T-cell (primary cell): Measurements from ENCODE around the gene MIAT. TPM values are rescaled to one million over a fixed set of nuclear protein-coding genes. Genes with fewer than 3 reads are reported as not detected.
"Not testable (repeated sequence)": the region's sequence is repeated elsewhere in the genome, so short reads cannot be mapped to it uniquely, and the experiment has no call there.

ENCODE experiments used
- ATAC-seq, 4 experiments: fragments of 200-7000 bp in 3 of 4; fragments of 150-1000 bp in 1 of 4; cut with Tn5 transposase; replicated peaks in 1 of 4; 1 replicate in 3 of 4; 2 replicates in 1 of 4; pipeline ENCODE4 v1.10.0; 2021; ENCODE audit warnings: moderate library complexity in 3 of 4, mild to moderate bottlenecking in 2 of 4, moderate number of reproducible peaks in 1 of 4
- CTCF ChIA-PET, 2 donors: fragments of 300-600 bp; sonication (Branson Sonifier 250); formaldehyde crosslinking; loops; one replicate each; lab custom pipeline; 2022; ENCODE audit warnings: antibody characterized with exemption in 2 of 2; lab: Charles Lee
- POLR2A ChIA-PET, 2 donors: fragments of 300-600 bp; sonication (Branson Sonifier 250); formaldehyde crosslinking; loops; one replicate each; lab custom pipeline; 2022; ENCODE audit warnings: antibody characterized with exemption in 2 of 2; lab: Charles Lee
- DNase-seq, 35 experiments: peaks; one replicate each; pipeline versions ENCODE4 v3.0.0 to v3.0.0-alpha.2; 2013 to 2023
- H3K27ac ChIP-seq: one replicate; pipeline ENCODE4 v1.5.1; 2013; ENCODE audit warnings: low read length
- H3K27me3 ChIP-seq, 2 experiments: replicated peaks in 1 of 2; 1 replicate in 1 of 2; 2 replicates in 1 of 2; pipeline versions ENCODE4 v1.6.1 to v1.7.0; 2013; ENCODE audit warnings: low read length in 1 of 2, mixed read lengths in 1 of 2; ENCODE audit not compliant: control insufficient read depth in 2 of 2, insufficient read depth in 2 of 2; ENCODE audit errors: extremely low read depth in 1 of 2
- H3K36me3 ChIP-seq, 2 donors: 1 replicate in 1 of 2; 2 replicates in 1 of 2; pipeline versions ENCODE4 v1.6.1 to v1.7.0; 2013; ENCODE audit warnings: low read length in 1 of 2; ENCODE audit not compliant: control insufficient read depth in 2 of 2, insufficient read depth in 1 of 2; ENCODE audit errors: extremely low read depth in 1 of 2
- H3K4me1 ChIP-seq, 2 experiments: 1 replicate in 1 of 2; 2 replicates in 1 of 2; pipeline versions ENCODE4 v1.6.1 to v1.7.0; 2013; ENCODE audit warnings: low read length in 2 of 2, mixed read lengths in 1 of 2; ENCODE audit not compliant: insufficient read depth in 2 of 2, control insufficient read depth in 1 of 2; ENCODE audit errors: extremely low read depth in 1 of 2
- H3K4me3 ChIP-seq, 2 donors: 1 replicate in 1 of 2; 2 replicates in 1 of 2; pipeline versions ENCODE4 v1.5.1 to v1.7.0; 2013; ENCODE audit warnings: mild to moderate bottlenecking in 2 of 2, low read length in 1 of 2, moderate library complexity in 1 of 2; ENCODE audit not compliant: control insufficient read depth in 1 of 2; ENCODE audit errors: extremely low read depth in 1 of 2
- H3K9me3 ChIP-seq: 2 replicates; pipeline ENCODE4 v1.7.0; 2013
- H3K27ac Mint-ChIP-seq, 2 donors: one replicate each; pipeline ENCODE4 v1.8.0; 2020 to 2021; ENCODE audit warnings: mild to moderate bottlenecking in 2 of 2, mixed read lengths in 2 of 2
- H3K27me3 Mint-ChIP-seq, 2 donors: one replicate each; pipeline ENCODE4 v1.8.0; 2021 to 2022; ENCODE audit warnings: mixed read lengths in 2 of 2
- H3K36me3 Mint-ChIP-seq: one replicate; pipeline ENCODE4 v1.8.0; 2021; ENCODE audit warnings: mixed read lengths
- H3K4me1 Mint-ChIP-seq, 3 donors: one replicate each; pipeline ENCODE4 v1.8.0; 2020 to 2022; ENCODE audit warnings: mixed read lengths in 3 of 3, mild to moderate bottlenecking in 1 of 3
- H3K4me3 Mint-ChIP-seq, 3 donors: one replicate each; pipeline ENCODE4 v1.8.0; 2020 to 2022; ENCODE audit warnings: mild to moderate bottlenecking in 3 of 3, mixed read lengths in 3 of 3, moderate library complexity in 3 of 3
- H3K9me3 Mint-ChIP-seq, 3 donors: one replicate each; pipeline ENCODE4 v1.8.0; 2020 to 2022; ENCODE audit warnings: mixed read lengths in 3 of 3
- WGBS: methylation state at CpG from one replicate; pipeline ENCODE4 v1.1.5; 2013; ENCODE audit warnings: missing lambda C conversion rate; ENCODE audit not compliant: insufficient coverage; 5-methylcytosine and 5-hydroxymethylcytosine counted together
- total RNA-seq, 35 experiments: library from RNA in 6 of 35; stranded (reverse) in 6 of 35; fragments of 120-200 nt in 1 of 35; gene quantifications; one replicate each; pipeline versions ENCODE4 v1.2.1 to v1.2.4 and lab custom pipeline; 2013 to 2026

The MIAT gene
- total RNA-seq, 5 donors from 2014 or later (not counting 1 experiment from before 2014, with no cell fraction given): 45.8 to 237 (median 207) TPM

GRCh38 chr22:26701323-26701722 lies 43.9 kb downstream of the MIAT start:
- H3K27ac ChIP-seq: no peak overlapping the region
- peaks cover 41 to 58% (median 55%) of the 10 kb centered on the region in 3 donors for H3K4me1 Mint-ChIP-seq
- CTCF ChIA-PET: interaction anchor here (0.6 kb wide), 2 partner anchors 15 to 201 kb away, joined by 5 to 6 read pairs; no protein-coding TSS in a partner anchor
- no peak overlapping the region for H3K4me3 ChIP-seq
- ATAC-seq: no peak
- no peaks in the 10 kb centered on the region for H3K27me3 Mint-ChIP-seq
- peaks cover 4% of the 10 kb centered on the region for H3K9me3 ChIP-seq
- H3K4me1 ChIP-seq: peaks cover 0 to 4% of the 10 kb centered on the region in 2 experiments
- H3K4me3 Mint-ChIP-seq: no peak overlapping the region
- WGBS: no CpG with 5 or more reads among the region's 1 CpG
- peaks cover 64% of the 10 kb centered on the region for H3K36me3 Mint-ChIP-seq
- no peak overlapping the region for H3K27ac Mint-ChIP-seq
- peaks cover 0 to 7% (median 0%) of the 10 kb centered on the region in 3 donors for H3K9me3 Mint-ChIP-seq
- no peak for DNase-seq
- POLR2A ChIA-PET: interaction anchor here in 1 of 2 donors (0.6 kb wide), 1 partner anchor 153 kb away, joined by 4 read pairs; no protein-coding TSS in a partner anchor
- H3K27me3 ChIP-seq: no peaks in the 10 kb centered on the region
- H3K36me3 ChIP-seq: peaks cover 8 to 35% of the 10 kb centered on the region in 2 donors

GRCh38 chr22:26702906-26703830 lies 45.8 kb downstream of the MIAT start:
- peaks cover 0 to 4% of the 10 kb centered on the region in 2 experiments for H3K4me1 ChIP-seq
- Mint-ChIP-seq H3K4me3 (no peak overlapping the region), H3K27ac (no peak overlapping the region), H3K27me3 (no peaks in the 10 kb centered on the region), H3K36me3 (peaks cover 64% of the 10 kb centered on the region), H3K9me3 (peaks cover 0 to 17% (median 0%) of the 10 kb centered on the region in 3 donors), H3K4me1 (peaks cover 40 to 56% (median 55%) of the 10 kb centered on the region in 3 donors)
- peaks cover 4% of the 10 kb centered on the region for H3K9me3 ChIP-seq
- POLR2A ChIA-PET: no interaction called here
- CTCF ChIA-PET: no interaction called here
- H3K36me3 ChIP-seq: peaks cover 8 to 35% of the 10 kb centered on the region in 2 donors
- no peak for ATAC-seq
- no peaks in the 10 kb centered on the region for H3K27me3 ChIP-seq
- WGBS: no CpG with 5 or more reads among the region's 6 CpGs
- DNase-seq: no peak
- no peak overlapping the region for H3K27ac ChIP-seq
- no peak overlapping the region for H3K4me3 ChIP-seq

- ATAC-seq, H3K27ac ChIP-seq, H3K9me3 Mint-ChIP-seq, H3K27me3 Mint-ChIP-seq, H3K4me1 ChIP-seq, H3K27ac Mint-ChIP-seq, DNase-seq, POLR2A ChIA-PET, H3K9me3 ChIP-seq, H3K4me3 ChIP-seq, H3K27me3 ChIP-seq, H3K4me3 Mint-ChIP-seq: not testable (repeated sequence)
- CTCF ChIA-PET: interaction anchor here in 1 of 2 donors (1.2 kb wide), 1 partner anchor 23 kb away, joined by 5 read pairs; no protein-coding TSS in a partner anchor
- Mint-ChIP-seq H3K36me3 (peaks cover 55% of the 10 kb centered on the region), H3K4me1 (peaks cover 34 to 51% (median 50%) of the 10 kb centered on the region in 3 donors)
- peaks cover 0 to 31% of the 10 kb centered on the region in 2 donors for H3K36me3 ChIP-seq
- WGBS: no CpG with 5 or more reads among the region's 4 CpGs
These were observed 48.0 kb downstream of the MIAT start for GRCh38 chr22:26705379-26705778.

GRCh38 chr22:26707090-26707489 lies 49.7 kb downstream of the MIAT start:
- no peak for DNase-seq
- H3K9me3 ChIP-seq: no peaks in the 10 kb centered on the region
- POLR2A ChIA-PET: no interaction called here
- H3K27me3 Mint-ChIP-seq: no peaks in the 10 kb centered on the region
- no CpG with 5 or more reads among the region's 2 CpGs for WGBS
- no peak for ATAC-seq
- H3K4me1 ChIP-seq: peaks cover 0 to 14% of the 10 kb centered on the region in 2 experiments
- H3K4me3 ChIP-seq: no peak overlapping the region
- CTCF ChIA-PET: no interaction called here
- H3K4me1 Mint-ChIP-seq: peaks cover 51 to 64% (median 62%) of the 10 kb centered on the region in 3 donors
- H3K27ac ChIP-seq: no peak overlapping the region
- no peak overlapping the region for H3K4me3 Mint-ChIP-seq
- H3K36me3 ChIP-seq: peaks cover 0 to 35% of the 10 kb centered on the region in 2 donors
- H3K27ac Mint-ChIP-seq: no peak overlapping the region
- peaks cover 0 to 9% (median 0%) of the 10 kb centered on the region in 3 donors for H3K9me3 Mint-ChIP-seq
- no peaks in the 10 kb centered on the region for H3K27me3 ChIP-seq
- peaks cover 69% of the 10 kb centered on the region for H3K36me3 Mint-ChIP-seq

GRCh38 chr22:26707581-26707980 lies 50.2 kb downstream of the MIAT start:
- Mint-ChIP-seq H3K36me3 (peaks cover 68% of the 10 kb centered on the region), H3K27me3 (no peaks in the 10 kb centered on the region), H3K4me1 (peaks cover 48 to 62% (median 62%) of the 10 kb centered on the region in 3 donors), H3K9me3 (peaks cover 0 to 9% (median 0%) of the 10 kb centered on the region in 3 donors), H3K4me3 (no peak overlapping the region), H3K27ac (no peak overlapping the region)
- ATAC-seq: no peak
- CTCF ChIA-PET: no interaction called here
- no peaks in the 10 kb centered on the region for H3K9me3 ChIP-seq
- POLR2A ChIA-PET: no interaction called here
- H3K4me1 ChIP-seq: peaks cover 0 to 14% of the 10 kb centered on the region in 2 experiments
- H3K36me3 ChIP-seq: peaks cover 0 to 34% of the 10 kb centered on the region in 2 donors
- H3K4me3 ChIP-seq: no peak overlapping the region
- no peak for DNase-seq
- no peaks in the 10 kb centered on the region for H3K27me3 ChIP-seq
- 100% methylated on average over 2 of the region's 2 CpGs for WGBS
- H3K27ac ChIP-seq: no peak overlapping the region

- ChIA-PET POLR2A (no interaction called here), CTCF (no interaction called here)
- H3K9me3 ChIP-seq: no peaks in the 10 kb centered on the region
- H3K4me1 Mint-ChIP-seq: peaks cover 48 to 60% (median 59%) of the 10 kb centered on the region in 3 donors
- H3K4me3 ChIP-seq: no peak overlapping the region
- H3K9me3 Mint-ChIP-seq: peaks cover 0 to 9% (median 0%) of the 10 kb centered on the region in 3 donors
- H3K27ac Mint-ChIP-seq: no peak overlapping the region
- H3K27ac ChIP-seq: no peak overlapping the region
- WGBS: 95% methylated on average over 3 of the region's 7 CpGs
- H3K27me3 ChIP-seq: no peaks in the 10 kb centered on the region
- H3K36me3 Mint-ChIP-seq: peaks cover 63% of the 10 kb centered on the region
- DNase-seq: no peak
- H3K4me3 Mint-ChIP-seq: no peak overlapping the region
- H3K27me3 Mint-ChIP-seq: no peaks in the 10 kb centered on the region
- no peak for ATAC-seq
- H3K36me3 ChIP-seq: peaks cover 0 to 36% of the 10 kb centered on the region in 2 donors
- H3K4me1 ChIP-seq: peaks cover 0 to 14% of the 10 kb centered on the region in 2 experiments
These were observed 51.0 kb downstream of the MIAT start for GRCh38 chr22:26708256-26709009.
